ENCODE results near the gene SRPK2. TPM values are rescaled to one million over a fixed set of nuclear protein-coding genes. Genes with fewer than 3 reads are reported as not detected.
"Not testable (repeated sequence)": the region's sequence is repeated elsewhere in the genome, so short reads cannot be mapped to it uniquely, and the experiment has no call there.

Gene SRPK2
- total RNA-seq, 1 donor from 2014 or later = 47.1 TPM

GRCh38 chr7:105297985-105298384, 90.7 kb downstream of the SRPK2 start:
- Histone ChIP-seq H3K4me1 (no peaks in the 10 kb centered on the region), H3K4me3 (no peak overlapping the region), H3K9me3 (no peaks in the 10 kb centered on the region), H3K27me3 (no peaks in the 10 kb centered on the region), H3K27ac (no peak overlapping the region), H3K36me3 (no peaks in the 10 kb centered on the region)
- DNase-seq (ENCODE audit: extremely low spot score in 2 of 2) = no peak
- intact Hi-C loops (cut with DNase I) = no loop called here
- no peak for TF ChIP-seq CTCF (IDR thresholded peaks at IDR 0.05)
- TF ChIP-seq POLR2A (IDR thresholded peaks at IDR 0.05) = no peak
- TF ChIP-seq POLR2AphosphoS5 (IDR thresholded peaks at IDR 0.05; ENCODE audit: insufficient read depth in 1 of 2, low read depth in 1 of 2) = no peak

GRCh38 chr7:105297309-105297708, 91.4 kb downstream of the SRPK2 start:
- Histone ChIP-seq H3K4me1 (no peaks in the 10 kb centered on the region), H3K27ac (no peak overlapping the region), H3K9me3 (no peaks in the 10 kb centered on the region), H3K36me3 (no peaks in the 10 kb centered on the region), H3K27me3 (no peaks in the 10 kb centered on the region), H3K4me3 (no peak overlapping the region)
- intact Hi-C loops (cut with DNase I) = no loop called here
- TF ChIP-seq POLR2A (IDR thresholded peaks at IDR 0.05) (no peak), CTCF (IDR thresholded peaks at IDR 0.05) (no peak), POLR2AphosphoS5 (IDR thresholded peaks at IDR 0.05; ENCODE audit: insufficient read depth in 1 of 2, low read depth in 1 of 2) (no peak)
- DNase-seq (ENCODE audit: extremely low spot score in 2 of 2) = no peak

- no peak overlapping the region for H3K27ac ChIP-seq
- H3K4me1 ChIP-seq = no peaks in the 10 kb centered on the region
- intact Hi-C loops (cut with DNase I) = no loop called here
- no peaks in the 10 kb centered on the region for H3K27me3 ChIP-seq
- no peak for DNase-seq (ENCODE audit: extremely low spot score in 2 of 2)
- TF ChIP-seq POLR2AphosphoS5 (IDR thresholded peaks at IDR 0.05; ENCODE audit: insufficient read depth in 1 of 2, low read depth in 1 of 2) = no peak
- TF ChIP-seq POLR2A (IDR thresholded peaks at IDR 0.05) = no peak
- TF ChIP-seq CTCF (IDR thresholded peaks at IDR 0.05) = no peak
- no peaks in the 10 kb centered on the region for H3K36me3 ChIP-seq
- no peaks in the 10 kb centered on the region for H3K9me3 ChIP-seq
- no peak overlapping the region for H3K4me3 ChIP-seq
These were observed 92.2 kb downstream of the SRPK2 start for GRCh38 chr7:105296491-105296890.

- intact Hi-C loops (cut with DNase I) = no loop called here
- H3K4me3 ChIP-seq = no peak overlapping the region
- no peak for TF ChIP-seq CTCF (IDR thresholded peaks at IDR 0.05)
- no peak for TF ChIP-seq POLR2A (IDR thresholded peaks at IDR 0.05)
- no peak for TF ChIP-seq POLR2AphosphoS5 (IDR thresholded peaks at IDR 0.05; ENCODE audit: insufficient read depth in 1 of 2, low read depth in 1 of 2)
- no peak overlapping the region for H3K27ac ChIP-seq
- no peaks in the 10 kb centered on the region for H3K27me3 ChIP-seq
- H3K9me3 ChIP-seq = no peaks in the 10 kb centered on the region
- DNase-seq (ENCODE audit: extremely low spot score in 2 of 2) = no peak
- no peaks in the 10 kb centered on the region for H3K4me1 ChIP-seq
- H3K36me3 ChIP-seq = no peaks in the 10 kb centered on the region
These were observed 92.9 kb downstream of the SRPK2 start for GRCh38 chr7:105295596-105296352.

GRCh38 chr7:105294482-105294881, 94.2 kb downstream of the SRPK2 start:
- H3K4me3 ChIP-seq; H3K9me3 ChIP-seq; H3K27ac ChIP-seq; H3K36me3 ChIP-seq; H3K4me1 ChIP-seq; H3K27me3 ChIP-seq; intact Hi-C loops (cut with DNase I); DNase-seq (ENCODE audit: extremely low spot score in 2 of 2): not testable (repeated sequence)
